ENCODE results near the gene TMC4.

TMC4 gene

GRCh38 chr19:54154603-54155345, 18.2 kb downstream of the TMC4 start:
- DNase-seq (ENCODE audit: low read depth): no peak

DNA sequence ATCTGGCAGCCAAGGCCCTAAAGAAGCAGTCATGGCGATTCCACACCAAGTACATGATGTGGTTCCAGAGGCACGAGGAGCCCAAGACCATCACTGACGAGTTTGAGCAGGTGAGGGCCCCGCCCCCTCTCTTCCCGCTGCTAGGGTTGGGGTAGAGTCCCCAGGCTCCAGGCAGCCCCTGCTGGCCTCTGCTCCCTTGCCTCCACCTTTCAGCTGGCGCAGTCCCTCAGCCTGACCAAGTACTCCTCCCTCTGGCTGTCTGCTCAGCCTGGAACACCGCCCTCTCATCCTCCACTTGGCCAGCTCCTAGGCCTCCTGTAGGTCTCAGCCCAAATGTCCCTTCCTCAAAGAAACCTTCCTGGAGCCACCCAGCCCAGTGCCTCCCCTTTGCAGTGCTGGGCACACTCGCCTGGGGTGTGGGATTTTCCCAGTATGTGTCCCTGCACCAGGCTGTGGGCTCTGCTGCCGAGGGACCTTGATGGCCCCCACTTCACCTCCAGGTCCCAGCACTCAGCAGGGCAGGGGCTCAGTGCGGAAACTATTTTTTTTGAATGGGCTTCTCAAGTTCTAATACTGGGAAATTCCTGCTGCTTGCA, 19.1 kb downstream of the TMC4 start:
- DNase-seq (ENCODE audit: low read depth): no peak

DNA sequence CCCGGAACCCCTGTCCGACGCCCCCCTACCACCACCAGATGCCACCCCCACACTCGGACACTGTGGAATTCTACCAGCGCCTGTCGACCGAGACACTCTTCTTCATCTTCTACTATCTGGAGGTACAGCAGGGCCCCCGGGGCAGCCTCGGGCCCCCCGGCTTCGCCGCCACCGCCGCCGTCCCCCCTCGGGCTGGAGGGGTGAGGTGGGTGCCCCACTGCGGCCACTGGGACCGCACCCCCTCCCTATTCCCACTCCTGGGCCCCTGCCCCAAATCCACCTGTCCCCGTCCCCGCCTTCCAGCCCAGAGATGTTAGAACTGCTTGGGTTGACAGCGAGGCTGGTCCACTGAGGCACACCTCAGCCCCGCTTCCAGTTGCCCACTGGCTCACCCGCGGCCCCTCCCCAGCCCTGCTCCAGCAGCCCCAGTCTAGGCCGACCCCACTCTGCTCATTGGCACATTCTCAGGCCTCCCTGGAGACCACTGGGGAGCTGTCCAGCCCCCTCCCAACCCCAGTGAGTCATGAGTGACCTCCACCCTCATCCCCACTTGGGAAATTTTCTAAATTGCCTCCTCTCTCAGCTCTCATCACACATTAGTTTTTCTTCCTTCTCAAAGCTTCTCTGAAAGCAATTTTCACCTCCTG, 20.0 kb downstream of the TMC4 start:
- DNase-seq (ENCODE audit: low read depth): no peak

DNA sequence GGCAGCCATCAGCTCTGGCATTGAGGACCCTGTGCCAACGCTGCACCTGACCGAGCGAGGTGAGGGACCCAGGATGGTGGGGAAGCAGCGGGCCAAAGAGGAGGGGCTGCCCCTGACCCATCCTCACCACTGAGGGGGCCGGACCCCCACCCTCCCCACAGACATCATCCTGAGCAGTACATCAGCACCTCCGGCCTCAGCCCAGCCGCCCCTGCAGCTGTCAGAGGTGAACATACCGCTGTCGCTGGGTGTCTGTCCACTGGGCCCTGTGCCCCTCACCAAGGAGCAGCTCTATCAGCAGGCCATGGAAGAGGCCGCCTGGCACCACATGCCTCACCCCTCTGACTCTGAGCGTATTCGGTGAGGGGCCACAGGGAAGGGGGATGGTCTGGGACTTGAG, 20.7 kb downstream of the TMC4 start:
- DNase-seq (ENCODE audit: low read depth): no peak

DNA sequence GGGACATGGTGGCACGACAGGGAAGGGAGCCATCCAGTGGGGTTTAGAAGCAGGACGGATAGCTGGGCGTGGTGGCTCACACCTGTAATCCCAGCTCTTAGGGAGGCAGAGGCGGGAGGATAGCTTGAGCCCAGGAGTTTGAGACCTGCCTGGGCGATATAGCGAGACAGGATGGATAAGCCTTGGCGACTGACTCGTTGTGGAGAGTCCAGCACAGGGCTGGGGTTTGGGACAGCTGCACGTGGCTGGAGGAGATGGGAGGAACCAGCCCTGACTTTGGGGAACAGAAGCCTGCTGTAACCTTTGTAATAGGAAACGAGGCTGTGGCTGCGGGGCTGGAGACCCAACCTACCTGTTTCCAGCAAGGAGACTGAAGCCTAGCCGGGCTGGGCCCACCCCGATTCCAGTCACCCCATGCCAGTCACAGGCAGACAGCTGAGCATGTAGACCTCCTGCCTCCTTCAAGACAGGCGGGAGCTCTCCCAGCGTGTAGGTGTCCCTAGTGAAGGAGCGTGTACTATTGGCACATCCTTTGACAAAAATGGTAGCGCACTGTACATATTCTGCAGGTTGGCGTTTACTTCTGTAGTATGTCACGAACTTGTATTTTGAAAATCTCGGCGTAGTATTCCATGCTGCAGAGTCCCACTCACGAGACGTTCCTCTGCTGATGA, 21.5 kb downstream of the TMC4 start:
- DNase-seq (ENCODE audit: low read depth): no peak

DNA sequence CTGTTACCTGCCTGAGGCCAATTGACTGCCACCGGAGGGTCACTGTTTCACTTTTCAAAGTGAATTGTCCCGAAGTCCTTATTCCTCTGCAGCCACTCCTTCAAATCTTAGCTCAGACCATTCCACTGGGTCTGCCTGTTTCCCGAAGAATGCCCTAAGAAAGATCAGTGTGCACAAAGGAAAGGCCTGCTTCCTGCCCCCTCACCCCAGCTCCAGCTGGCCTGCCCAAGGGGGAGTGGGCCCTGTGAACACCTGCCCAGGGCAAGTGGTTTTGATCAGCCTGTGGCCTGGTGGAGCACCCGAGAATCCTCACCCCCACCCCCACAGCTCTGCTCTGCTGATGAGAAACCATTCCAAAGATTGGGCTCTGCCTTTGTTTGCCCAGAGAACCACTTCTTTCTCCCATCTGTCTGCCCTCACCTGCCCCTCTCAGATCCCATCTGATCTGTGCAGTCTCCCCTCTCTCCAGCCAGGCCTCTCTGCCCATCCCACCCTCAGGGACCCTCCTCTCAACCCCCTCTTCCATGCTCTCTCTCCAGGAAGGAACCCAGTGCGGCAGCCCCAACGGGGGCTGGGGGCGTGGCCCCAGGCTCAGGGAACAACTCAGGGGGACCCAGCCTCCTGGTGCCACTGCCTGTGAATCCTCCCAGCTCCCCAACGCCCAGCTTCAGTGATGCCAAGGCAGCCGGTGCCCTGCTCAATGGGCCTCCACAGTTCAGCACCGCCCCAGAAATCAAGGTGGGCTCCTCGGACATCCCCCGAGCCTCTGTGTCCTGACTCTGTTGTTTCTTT, 23.7 kb downstream of the TMC4 start:
- no peak for DNase-seq (ENCODE audit: low read depth)

GRCh38 chr19:54148158-54148557, 24.8 kb downstream of the TMC4 start:
- no peak for DNase-seq (ENCODE audit: low read depth)

DNA sequence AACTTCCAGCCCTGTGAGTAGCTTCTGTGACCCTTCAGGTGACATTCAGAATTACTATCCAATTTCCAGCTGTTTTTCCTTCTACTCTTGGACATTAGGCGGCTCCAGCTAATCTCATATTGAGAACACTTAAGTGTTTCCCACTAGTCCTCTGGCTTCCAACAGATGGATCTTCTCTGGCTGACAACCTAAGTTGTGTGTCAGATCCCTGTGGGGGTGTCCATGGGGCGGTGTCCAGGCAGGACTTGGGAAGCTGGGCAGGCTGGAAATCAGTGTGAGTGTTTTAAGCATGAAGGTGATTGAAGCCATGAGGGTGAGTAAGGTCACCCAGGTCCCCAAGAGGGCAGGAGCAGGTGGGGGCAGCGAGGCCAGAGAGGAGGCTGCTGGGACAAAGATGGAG, 25.3 kb downstream of the TMC4 start:
- DNase-seq (ENCODE audit: low read depth): no peak

GRCh38 chr19:54145541-54146158, 27.3 kb downstream of the TMC4 start:
- DNase-seq (ENCODE audit: low read depth): no peak

GRCh38 chr19:54142166-54142780, 30.7 kb downstream of the TMC4 start:
- no peak for DNase-seq (ENCODE audit: low read depth)

DNA sequence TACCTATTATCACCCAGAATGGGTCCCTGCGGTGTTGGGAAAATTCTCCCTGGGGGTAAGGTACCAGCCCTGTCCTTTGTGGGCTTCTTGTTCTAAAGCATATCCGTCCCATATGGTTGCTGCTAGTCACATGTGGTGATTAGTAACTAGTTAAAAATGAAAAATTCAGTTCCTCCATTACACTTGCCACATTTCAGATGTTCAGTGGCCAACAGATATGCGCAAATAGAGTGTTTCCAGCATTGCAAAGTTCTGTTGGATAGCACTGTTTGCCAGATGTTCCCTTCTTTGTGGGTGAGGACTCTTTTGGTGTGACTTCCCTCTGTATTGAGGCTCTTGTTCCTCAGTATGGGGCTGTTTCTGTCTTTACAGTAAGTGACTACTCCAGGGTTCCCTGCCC, 31.6 kb downstream of the TMC4 start:
- no peak for DNase-seq (ENCODE audit: low read depth)

GRCh38 chr19:54138489-54139256, 34.3 kb downstream of the TMC4 start:
- DNase-seq (ENCODE audit: low read depth): no peak

DNA sequence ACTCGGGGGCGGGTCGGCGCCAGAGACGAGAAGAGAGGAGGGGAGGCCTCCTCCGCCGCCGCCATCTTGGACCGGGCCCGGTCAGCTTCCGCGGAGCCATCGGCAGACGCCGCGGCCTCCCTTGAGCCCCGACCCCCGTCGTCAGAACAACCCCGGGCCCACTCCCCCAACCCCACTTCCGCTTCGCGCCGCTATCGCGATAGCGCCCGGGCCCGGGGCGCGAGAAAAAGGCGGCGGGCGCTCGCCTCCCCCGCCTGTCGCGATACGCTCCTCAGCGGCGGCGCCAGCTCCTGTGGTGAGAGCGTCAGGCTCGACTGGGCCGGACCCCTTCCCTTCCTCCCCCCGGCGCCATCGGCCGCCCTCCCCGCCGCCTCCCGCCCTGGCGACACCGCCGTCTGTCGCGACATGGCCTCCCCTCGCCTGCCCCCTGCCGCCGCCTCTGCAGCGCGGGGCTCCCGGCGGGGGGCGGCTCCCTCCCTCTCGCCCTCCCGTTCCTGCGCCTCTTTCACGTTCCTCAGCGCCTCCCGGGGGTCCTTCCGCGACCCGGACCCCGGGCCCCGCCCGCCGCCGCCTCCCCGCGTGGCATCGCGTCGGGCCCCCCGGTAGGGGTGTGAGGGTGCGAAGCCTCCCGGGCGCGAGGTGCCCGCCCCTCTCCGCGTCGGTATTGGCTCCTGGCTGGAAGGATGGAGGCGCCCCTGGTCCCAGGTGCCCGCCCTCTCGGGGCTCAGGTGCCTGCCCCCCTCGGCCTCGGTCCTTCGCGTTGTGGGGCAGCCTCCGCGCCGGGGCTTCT, 35.1 kb downstream of the TMC4 start, which contains the start of gene CNOT3:
Gene CNOT3, plus strand, starts transcription at position 64 of the 790 bp plus-strand sequence. CDS start 5,217 bp downstream, outside the sequence.
- no peak for DNase-seq (ENCODE audit: low read depth)

- peak; percentile 97 for DNase-seq (ENCODE audit: low read depth)
These were observed 35.9 kb downstream of the TMC4 start for GRCh38 chr19:54136864-54137698.

- DNase-seq (ENCODE audit: low read depth): no peak
These were observed 36.7 kb downstream of the TMC4 start for GRCh38 chr19:54136086-54136863.

DNA sequence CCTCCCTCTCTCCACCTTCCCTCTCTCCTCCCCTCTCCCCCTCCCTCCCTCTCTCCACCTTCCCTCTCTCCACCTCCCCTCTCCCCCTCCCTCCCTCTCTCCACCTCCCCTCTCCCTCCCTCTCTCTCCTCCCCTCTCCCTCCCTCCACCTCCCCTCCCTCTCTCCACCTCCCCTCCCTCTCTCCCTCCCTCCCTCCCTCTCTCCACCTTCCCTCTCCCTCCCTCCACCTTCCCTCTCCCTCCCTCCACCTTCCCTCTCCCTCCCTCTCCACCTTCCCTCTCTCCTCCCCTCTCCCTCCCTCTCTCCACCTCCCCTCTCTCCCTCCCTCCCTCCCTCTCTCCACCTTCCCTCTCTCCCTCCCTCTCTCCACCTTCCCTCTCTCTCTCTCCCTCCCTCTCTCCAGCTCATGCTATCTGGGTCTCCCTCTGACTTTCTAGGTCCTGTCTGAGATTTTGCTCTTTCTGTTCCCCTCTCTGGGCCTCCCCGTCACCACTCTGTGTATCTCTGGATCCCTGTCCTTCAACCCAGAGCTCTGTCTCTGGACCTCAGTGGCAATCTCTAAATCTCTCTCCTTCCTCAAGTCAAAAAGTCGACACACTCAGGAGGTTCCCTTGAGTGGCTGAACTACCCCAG, 38.9 kb downstream of the TMC4 start:
- no peak for DNase-seq (ENCODE audit: low read depth)

- no peak for DNase-seq (ENCODE audit: low read depth)
These were observed 39.5 kb downstream of the TMC4 start for GRCh38 chr19:54133312-54133956.
